NCI-H460 (cell line): Measurements from ENCODE around the gene RAB30. TPM values are rescaled to one million over a fixed set of nuclear protein-coding genes. Genes with fewer than 3 reads are reported as not detected.

Experiments used
- DNase-seq: peaks from one replicate; pipeline ENCODE4 v3.0.0-alpha.2; 2016; ENCODE audit warnings: low read depth; ENCODE audit errors: extremely low read depth
- polyA plus RNA-seq: library from polyadenylated mRNA; depleted of rRNA; stranded (reverse); fragments of >200 nt; gene quantifications from 2 replicates; pipeline ENCODE4 v1.2.3, GENCODE V29; 2014; cell fraction: nucleus; rRNA removed
- total RNA-seq: library from RNA; depleted of rRNA; stranded (reverse); fragments of >200 nt; shearing (Covaris generic); gene quantifications from 2 replicates; pipeline ENCODE4 v1.2.3, GENCODE V29; 2014; rRNA removed

Gene RAB30
- total RNA-seq, result 2.6 and 3.7 TPM in 2 replicates
- polyA plus RNA-seq, result 1.1 and 2.0 TPM in 2 replicates

- peak; percentile 99 for DNase-seq
Observed at GRCh38 chr11:83071567-83072349, at the start of gene RAB30. TSS of gene RAB30 (minus strand) at chr11:83071897. CDS start at chr11:82997316, 74,581 bp downstream.

- DNase-seq, result no peak
Observed at GRCh38 chr11:83120327-83120726, 48.6 kb upstream of the RAB30 start.

GRCh38 chr11:83119216-83119615, 47.5 kb upstream of the RAB30 start:
- no peak for DNase-seq

- no peak for DNase-seq
Observed at GRCh38 chr11:83118814-83119213, 47.1 kb upstream of the RAB30 start.

- DNase-seq, result no peak
Observed at GRCh38 chr11:83116015-83116641, 44.4 kb upstream of the RAB30 start.

- no peak for DNase-seq
Observed at GRCh38 chr11:83115551-83115950, 43.9 kb upstream of the RAB30 start.

GRCh38 chr11:83115026-83115425, 43.3 kb upstream of the RAB30 start:
- no peak for DNase-seq

GRCh38 chr11:83112886-83113285, 41.2 kb upstream of the RAB30 start:
- DNase-seq, result no peak

GRCh38 chr11:83105168-83105567, 33.5 kb upstream of the RAB30 start:
- DNase-seq, result no peak

- no peak for DNase-seq
Observed at GRCh38 chr11:83102834-83103233, 31.1 kb upstream of the RAB30 start.

GRCh38 chr11:83097429-83098075, 25.9 kb upstream of the RAB30 start:
- DNase-seq, result no peak

- no peak for DNase-seq
Observed at GRCh38 chr11:83093634-83094033, 21.9 kb upstream of the RAB30 start.

GRCh38 chr11:83092488-83093384, 21.0 kb upstream of the RAB30 start:
- no peak for DNase-seq

GRCh38 chr11:83088965-83089364, 17.3 kb upstream of the RAB30 start:
- DNase-seq, result no peak

- DNase-seq, result no peak
Observed at GRCh38 chr11:83087035-83087434, 15.3 kb upstream of the RAB30 start.

GRCh38 chr11:83079820-83080219, 8.1 kb upstream of the RAB30 start:
- no peak for DNase-seq

- no peak for DNase-seq
Observed at GRCh38 chr11:83078269-83078668, 6.6 kb upstream of the RAB30 start.

GRCh38 chr11:83073884-83074283, 2.2 kb upstream of the RAB30 start:
- DNase-seq, result no peak

- no peak for DNase-seq
Observed at GRCh38 chr11:83073258-83073657, 1.6 kb upstream of the RAB30 start.

- no peak for DNase-seq
Observed at GRCh38 chr11:83072350-83073242, 899 bp upstream of the RAB30 start.
